Measurements from ENCODE around the gene NFIL3.

GRCh38 chr9:91382298-91382697 is 41.3 kb downstream of the NFIL3 start:
- no peak for TF ChIP-seq RAD21 (IDR thresholded peaks at IDR 0.05; ENCODE audit: low read length)
- TF ChIP-seq YY1 (IDR thresholded peaks at IDR 0.05; ENCODE audit: low read depth) = no peak
- no peak for TF ChIP-seq CTCF (IDR thresholded peaks at IDR 0.05)
- TF ChIP-seq SMC3 (IDR thresholded peaks at IDR 0.05; ENCODE audit: low read depth, low read length) = no peak
- TF ChIP-seq JUND (IDR thresholded peaks at IDR 0.05) = no peak

Data from SK-N-SH (cell line).